ENCODE data around the gene MAB21L4.

The MAB21L4 gene

DNA sequence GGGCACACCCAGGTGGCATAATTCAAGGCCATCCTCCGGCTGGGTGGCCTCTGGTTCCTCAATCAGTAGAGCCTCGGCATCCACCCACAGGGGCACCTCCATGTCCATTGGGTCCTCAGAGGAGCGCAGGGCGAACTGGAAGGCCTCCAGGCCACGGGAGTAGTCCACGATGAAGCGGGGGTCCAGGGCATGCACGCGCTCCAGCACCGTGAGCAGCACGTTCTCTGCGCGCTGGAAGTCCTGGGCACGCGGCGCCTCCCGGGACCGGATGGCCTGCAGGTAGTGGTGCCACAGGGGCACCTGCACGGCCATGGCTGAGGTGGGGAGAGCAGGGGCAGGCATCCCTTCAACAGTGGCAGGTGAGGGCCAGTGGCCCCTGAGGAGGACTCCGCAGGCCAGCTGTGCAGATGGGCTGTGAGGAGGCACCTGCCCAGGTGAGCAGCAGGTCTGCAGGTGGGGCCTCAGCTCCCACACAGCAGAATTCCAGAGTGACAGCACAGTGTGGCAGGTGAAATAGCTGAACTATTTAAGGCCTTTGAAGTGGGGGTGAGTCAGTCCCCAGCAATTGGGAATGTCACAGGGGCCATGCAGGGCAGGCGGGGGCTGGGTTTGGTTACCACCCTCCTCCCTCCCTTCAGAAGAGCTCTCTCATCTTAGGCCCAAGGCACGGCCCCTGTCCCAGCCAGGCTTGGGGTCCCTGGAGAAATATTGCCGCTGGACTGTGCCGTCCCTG lies at the start of gene MAB21L4:
Gene MAB21L4 (minus strand): TSS at position 501 of the 733 bp plus-strand sequence. CDS start 159 bp downstream, at position 342.
- DNase-seq (ENCODE audit: low read depth in 2 of 2) = no peak

- no peak for DNase-seq (ENCODE audit: low read depth in 2 of 2)
Observed at GRCh38 chr2:240936106-240936505, 40.1 kb upstream of the MAB21L4 start.

DNA sequence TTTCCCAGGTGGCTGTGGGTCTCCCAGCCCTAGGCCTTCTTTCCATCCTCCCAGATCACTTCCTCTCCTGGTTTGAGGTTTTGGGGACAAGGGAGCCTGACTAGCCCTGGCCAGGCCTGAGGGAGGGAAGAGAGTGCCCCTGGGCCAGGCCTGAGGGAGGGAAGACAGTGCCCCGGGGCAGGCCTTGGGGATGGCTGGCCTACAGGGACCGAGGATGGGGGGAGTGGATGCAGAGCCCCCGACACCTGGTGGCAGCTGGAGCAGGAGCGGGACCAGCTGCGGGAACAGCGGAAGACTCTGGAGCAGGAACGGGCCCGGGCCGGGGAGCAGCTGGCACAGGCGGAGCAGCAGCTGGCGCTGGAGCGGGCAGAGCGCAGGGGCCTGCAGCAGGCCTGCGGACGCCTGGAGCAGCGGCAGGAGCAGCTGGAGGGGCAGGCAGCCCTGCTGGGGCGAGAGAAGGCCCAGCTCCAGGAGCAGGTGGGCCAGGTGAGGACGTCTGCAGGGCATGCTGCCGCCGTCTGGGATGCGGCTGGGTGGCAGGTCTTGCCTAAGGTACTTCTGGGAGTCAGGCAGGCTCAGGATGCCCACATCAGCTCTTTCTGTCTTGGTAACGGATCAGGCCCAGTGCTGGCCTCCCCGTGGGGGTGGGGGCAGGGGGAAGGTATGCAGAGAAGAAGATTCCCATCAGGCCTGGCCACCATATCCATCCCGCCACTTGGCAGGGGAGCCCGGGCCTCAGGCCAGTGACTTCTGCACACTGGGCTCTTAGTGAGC lies 39.3 kb upstream of the MAB21L4 start:
- DNase-seq (ENCODE audit: low read depth in 2 of 2) = no peak

DNA sequence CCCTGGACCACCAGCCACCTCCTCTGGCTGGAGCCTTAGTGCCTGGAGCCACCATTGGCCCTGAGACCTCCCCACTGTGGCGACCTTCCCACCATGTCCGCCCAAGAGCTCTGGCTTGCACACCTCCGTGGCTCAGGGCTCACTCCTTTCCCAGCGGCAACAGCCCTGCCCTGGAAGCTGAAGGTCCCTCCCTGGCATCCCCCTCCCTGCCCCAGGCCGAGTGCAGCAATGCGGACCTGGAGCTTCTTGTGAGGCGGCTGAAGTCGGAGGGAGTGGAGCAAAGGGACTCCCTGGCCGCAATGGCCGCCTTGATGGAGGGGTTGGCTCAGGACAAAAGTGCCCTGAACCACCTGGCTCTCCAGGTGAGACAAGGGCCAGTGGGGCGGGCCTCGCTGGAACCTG lies 38.7 kb upstream of the MAB21L4 start:
- DNase-seq (ENCODE audit: low read depth in 2 of 2) = no peak

DNA sequence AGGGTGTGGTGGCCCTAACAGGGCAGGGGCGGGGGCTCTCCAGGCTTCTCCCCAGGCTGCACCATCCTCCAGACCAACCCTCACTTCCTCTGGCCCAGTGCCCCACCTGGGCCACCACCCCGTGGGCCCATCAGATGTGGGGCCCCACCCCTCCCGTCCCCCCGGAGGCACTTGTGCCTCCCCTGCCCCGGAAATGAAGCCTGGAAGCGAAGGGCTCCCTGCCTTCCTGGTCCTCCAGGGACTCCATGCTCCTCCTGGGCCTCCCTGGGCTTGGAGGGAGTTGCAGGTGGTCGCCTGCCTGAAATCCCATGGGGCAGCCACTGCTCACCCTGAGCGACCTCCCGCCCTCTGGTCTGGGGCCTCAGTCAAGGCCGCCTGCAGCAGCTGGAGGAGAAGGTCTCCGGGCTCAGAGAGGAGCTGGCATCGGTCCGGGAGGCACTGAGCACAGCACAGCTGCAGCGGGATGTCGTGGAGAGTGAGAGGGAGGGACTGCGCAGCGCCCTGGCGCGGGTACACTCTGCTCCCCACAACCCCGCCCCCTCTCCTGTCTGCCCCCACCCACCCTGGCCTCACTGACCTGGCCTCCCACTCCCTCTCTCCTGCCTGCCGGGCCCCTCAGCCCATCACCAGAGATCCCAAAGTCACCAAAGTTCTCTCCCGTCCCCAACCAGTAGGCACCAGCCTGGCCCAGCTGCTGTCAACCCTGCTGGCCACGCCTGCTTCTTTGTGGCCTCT lies 38.2 kb upstream of the MAB21L4 start:
- no peak for DNase-seq (ENCODE audit: low read depth in 2 of 2)

- DNase-seq (ENCODE audit: low read depth in 2 of 2) = no peak
Observed at GRCh38 chr2:240933048-240933965, 37.4 kb upstream of the MAB21L4 start.

- no peak for DNase-seq (ENCODE audit: low read depth in 2 of 2)
Observed at GRCh38 chr2:240932724-240933047, 36.7 kb upstream of the MAB21L4 start.

DNA sequence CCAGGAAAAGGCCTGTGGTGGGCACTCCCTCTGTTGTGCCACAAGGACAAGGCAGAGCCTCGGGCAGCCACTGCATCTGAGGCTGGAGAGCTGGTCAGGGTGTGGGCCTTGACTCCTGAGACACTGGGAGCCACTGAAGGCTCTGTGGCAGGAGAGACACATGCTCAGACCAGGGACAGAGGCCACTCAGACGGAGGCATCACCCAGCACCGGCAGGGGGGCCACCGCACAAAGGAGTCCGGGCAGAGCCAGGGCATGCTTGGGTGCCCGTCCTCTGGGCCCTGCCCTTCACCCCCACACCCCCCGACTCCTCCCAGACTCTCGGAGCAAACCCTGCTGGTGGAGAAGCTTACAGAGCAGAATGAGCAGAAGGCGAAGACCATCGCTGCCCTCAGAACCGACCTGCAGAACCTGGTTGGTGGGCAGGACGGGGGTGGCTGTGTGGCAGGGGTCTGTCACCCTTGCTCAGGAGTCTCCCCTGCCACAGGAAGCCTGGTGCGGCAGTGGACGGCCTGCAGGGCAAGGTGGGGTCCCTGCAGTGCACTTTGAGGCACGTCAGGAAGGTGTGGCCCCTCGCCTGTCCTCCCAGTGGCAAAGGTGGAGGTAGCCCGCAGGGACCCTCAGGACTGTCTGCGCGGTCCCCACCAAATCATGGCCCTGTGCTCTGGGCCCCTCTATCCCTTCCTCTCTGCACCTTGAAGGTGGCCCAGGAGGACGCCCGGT lies 36.2 kb upstream of the MAB21L4 start:
- no peak for DNase-seq (ENCODE audit: low read depth in 2 of 2)

GRCh38 chr2:240931319-240931949 lies 35.5 kb upstream of the MAB21L4 start:
- no peak for DNase-seq (ENCODE audit: low read depth in 2 of 2)

DNA sequence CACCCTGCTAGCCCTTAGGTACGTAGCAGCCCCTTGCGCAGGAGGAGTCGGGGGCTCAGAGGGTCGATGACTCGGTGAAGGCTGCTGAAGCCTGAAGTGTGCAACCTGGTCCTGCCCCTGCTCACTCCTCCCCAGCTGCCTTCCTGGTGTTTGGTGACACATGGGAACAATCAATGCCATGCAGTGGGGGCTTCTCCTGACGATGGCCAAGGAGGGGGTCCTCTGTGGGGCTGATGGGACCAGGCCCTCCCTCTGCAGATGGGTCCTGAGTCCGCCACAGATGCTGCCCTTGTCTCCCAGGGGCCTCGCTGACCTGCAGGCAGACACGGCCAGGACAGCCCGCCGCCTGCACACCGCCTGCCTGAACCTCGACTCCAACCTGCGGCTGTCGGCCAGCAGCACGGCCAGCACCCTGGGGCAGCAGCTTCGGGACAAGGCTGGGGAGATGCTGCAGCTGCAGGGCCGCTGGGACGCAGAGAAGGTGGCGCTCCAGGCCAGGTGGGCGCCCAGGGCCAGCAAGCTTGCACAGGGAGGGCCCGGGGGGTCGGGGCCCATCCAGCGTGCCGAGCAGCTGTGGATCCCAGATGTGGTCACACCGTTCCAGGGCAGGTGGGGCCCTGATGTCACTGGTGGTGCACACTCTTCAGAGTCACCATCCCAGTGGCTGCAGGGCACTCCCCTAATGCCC lies 34.8 kb upstream of the MAB21L4 start:
- no peak for DNase-seq (ENCODE audit: low read depth in 2 of 2)

DNA sequence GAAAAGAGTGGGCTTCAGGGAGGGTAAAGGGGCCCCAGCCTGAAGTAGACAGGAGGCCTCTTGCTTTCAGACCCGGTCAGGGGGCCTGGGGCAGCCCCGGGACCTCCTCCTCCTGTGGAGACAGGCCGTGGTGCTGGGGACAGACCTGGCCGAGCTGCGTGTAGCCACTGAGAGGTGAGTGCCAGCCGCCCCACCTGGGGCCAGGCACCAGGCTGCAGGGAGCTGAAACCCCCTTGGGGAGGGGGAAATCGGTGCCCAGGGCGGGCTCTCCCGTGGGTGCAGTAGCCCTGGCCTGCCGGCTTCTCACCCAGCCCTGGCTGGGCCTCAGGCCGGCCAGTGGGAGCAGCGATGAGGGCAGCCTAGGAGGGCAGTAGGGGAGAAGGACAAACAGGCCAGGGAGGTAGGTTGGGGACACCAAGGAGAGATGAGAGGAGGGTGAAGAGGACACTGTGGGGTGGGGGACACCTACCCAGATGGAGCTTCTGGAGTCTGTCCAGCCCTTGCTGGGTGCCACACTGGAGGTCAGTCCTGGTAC lies 34.2 kb upstream of the MAB21L4 start:
- no peak for DNase-seq (ENCODE audit: low read depth in 2 of 2)

- no peak for DNase-seq (ENCODE audit: low read depth in 2 of 2)
Observed at GRCh38 chr2:240929364-240930095, 33.6 kb upstream of the MAB21L4 start.

- no peak for DNase-seq (ENCODE audit: low read depth in 2 of 2)
Observed at GRCh38 chr2:240928476-240929363, 32.8 kb upstream of the MAB21L4 start.

DNA sequence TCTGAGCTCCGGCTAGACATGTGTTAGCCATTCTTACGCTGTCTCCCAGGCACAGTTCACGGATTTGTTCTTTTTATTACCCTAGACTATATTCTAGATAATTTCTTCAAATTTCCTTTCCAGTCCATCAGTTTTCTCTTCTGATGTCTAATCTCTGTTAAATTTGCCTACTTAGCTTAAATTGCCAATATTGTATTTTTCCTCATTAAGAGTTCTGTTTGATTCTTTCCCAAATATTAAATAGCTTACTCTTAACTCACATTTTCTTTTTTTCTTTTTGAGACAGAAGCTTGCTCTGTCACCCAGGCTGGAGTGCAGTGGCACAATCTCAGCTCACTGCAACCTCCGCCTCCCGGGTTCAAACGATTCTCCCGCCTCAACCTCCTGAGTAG lies 31.4 kb upstream of the MAB21L4 start:
- DNase-seq (ENCODE audit: low read depth in 2 of 2) = no peak

GRCh38 chr2:240926516-240927389 lies 30.8 kb upstream of the MAB21L4 start:
- DNase-seq (ENCODE audit: low read depth in 2 of 2) = no peak

- no peak for DNase-seq (ENCODE audit: low read depth in 2 of 2)
Observed at GRCh38 chr2:240925568-240926515, 29.9 kb upstream of the MAB21L4 start.
